Panc1 (cell line): ENCODE measurements around the gene CPNE4.

ENCODE experiments used
- POLR2AphosphoS5 ChIP-seq: IDR thresholded peaks from 2 replicates; pipeline ENCODE4 v1.6.1; 2012; ENCODE audit warnings: mild to moderate bottlenecking, low read depth, low read length, moderate library complexity
- SIN3A ChIP-seq: IDR thresholded peaks from 2 replicates; pipeline ENCODE4 v1.6.1; 2012; ENCODE audit warnings: low read depth, mild to moderate bottlenecking, low read length, moderate library complexity, borderline replicate concordance; ENCODE audit not compliant: insufficient read depth
- TF ChIP-seq, protein P1 (sequence below): fragments of 450-650 bp; IDR thresholded peaks from 2 replicates; pipeline ENCODE4 v1.5.1; 2017; ENCODE audit warnings: mild to moderate bottlenecking
- TF ChIP-seq, protein P2 (sequence below), 2 experiments: IDR thresholded peaks; 2 replicates each; pipeline ENCODE4 v1.6.1; 2011 to 2012; ENCODE audit warnings: low read depth in 2 of 2, control low read depth in 1 of 2, low read length in 1 of 2, mild to moderate bottlenecking in 1 of 2, moderate library complexity in 1 of 2; ENCODE audit not compliant: insufficient read depth in 1 of 2

DNA sequence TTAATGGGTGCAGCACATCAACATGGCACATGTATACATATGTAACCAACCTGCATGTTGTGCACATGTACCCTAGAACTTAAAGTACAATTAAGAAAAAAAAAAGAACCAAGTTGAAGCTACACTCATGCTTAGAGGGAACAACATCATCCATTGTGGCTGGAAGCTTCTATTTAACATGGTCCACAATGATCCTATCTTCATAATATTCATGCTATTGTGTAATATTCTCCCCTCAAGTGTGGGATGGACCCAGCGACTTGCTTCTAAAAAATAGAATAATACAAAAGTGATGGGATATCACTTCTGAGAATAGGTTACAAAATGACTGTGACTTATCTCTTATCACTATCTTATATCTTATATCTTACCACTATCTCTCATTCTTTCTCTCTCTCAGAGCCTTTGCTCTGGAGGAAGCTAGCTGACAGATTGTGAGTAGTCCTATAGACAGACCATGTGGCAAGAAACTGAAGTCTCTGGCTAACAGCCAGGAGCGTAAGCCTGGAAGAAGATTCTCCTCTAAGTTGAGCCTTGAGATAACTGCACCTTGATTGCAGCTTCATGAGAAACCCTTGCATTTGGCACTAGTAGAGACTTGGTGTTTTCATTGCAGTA is 333.6 kb downstream of the CPNE4 start:
- TF ChIP-seq, protein P1, sequence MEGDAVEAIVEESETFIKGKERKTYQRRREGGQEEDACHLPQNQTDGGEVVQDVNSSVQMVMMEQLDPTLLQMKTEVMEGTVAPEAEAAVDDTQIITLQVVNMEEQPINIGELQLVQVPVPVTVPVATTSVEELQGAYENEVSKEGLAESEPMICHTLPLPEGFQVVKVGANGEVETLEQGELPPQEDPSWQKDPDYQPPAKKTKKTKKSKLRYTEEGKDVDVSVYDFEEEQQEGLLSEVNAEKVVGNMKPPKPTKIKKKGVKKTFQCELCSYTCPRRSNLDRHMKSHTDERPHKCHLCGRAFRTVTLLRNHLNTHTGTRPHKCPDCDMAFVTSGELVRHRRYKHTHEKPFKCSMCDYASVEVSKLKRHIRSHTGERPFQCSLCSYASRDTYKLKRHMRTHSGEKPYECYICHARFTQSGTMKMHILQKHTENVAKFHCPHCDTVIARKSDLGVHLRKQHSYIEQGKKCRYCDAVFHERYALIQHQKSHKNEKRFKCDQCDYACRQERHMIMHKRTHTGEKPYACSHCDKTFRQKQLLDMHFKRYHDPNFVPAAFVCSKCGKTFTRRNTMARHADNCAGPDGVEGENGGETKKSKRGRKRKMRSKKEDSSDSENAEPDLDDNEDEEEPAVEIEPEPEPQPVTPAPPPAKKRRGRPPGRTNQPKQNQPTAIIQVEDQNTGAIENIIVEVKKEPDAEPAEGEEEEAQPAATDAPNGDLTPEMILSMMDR, result no peak
- no peak for TF ChIP-seq SIN3A
- no peak for TF ChIP-seq POLR2AphosphoS5
- TF ChIP-seq, protein P2, sequence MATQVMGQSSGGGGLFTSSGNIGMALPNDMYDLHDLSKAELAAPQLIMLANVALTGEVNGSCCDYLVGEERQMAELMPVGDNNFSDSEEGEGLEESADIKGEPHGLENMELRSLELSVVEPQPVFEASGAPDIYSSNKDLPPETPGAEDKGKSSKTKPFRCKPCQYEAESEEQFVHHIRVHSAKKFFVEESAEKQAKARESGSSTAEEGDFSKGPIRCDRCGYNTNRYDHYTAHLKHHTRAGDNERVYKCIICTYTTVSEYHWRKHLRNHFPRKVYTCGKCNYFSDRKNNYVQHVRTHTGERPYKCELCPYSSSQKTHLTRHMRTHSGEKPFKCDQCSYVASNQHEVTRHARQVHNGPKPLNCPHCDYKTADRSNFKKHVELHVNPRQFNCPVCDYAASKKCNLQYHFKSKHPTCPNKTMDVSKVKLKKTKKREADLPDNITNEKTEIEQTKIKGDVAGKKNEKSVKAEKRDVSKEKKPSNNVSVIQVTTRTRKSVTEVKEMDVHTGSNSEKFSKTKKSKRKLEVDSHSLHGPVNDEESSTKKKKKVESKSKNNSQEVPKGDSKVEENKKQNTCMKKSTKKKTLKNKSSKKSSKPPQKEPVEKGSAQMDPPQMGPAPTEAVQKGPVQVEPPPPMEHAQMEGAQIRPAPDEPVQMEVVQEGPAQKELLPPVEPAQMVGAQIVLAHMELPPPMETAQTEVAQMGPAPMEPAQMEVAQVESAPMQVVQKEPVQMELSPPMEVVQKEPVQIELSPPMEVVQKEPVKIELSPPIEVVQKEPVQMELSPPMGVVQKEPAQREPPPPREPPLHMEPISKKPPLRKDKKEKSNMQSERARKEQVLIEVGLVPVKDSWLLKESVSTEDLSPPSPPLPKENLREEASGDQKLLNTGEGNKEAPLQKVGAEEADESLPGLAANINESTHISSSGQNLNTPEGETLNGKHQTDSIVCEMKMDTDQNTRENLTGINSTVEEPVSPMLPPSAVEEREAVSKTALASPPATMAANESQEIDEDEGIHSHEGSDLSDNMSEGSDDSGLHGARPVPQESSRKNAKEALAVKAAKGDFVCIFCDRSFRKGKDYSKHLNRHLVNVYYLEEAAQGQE (IDR thresholded peaks at IDR 0.05; ENCODE audit: insufficient read depth in 1 of 2, low read depth in 2 of 2, low read length in 1 of 2), result no peak
